ENCODE data around the gene PELO.
"Not testable (repeated sequence)": the region's sequence is repeated elsewhere in the genome, so short reads cannot be mapped to it uniquely, and the experiment has no call there.

The PELO gene, protein sequence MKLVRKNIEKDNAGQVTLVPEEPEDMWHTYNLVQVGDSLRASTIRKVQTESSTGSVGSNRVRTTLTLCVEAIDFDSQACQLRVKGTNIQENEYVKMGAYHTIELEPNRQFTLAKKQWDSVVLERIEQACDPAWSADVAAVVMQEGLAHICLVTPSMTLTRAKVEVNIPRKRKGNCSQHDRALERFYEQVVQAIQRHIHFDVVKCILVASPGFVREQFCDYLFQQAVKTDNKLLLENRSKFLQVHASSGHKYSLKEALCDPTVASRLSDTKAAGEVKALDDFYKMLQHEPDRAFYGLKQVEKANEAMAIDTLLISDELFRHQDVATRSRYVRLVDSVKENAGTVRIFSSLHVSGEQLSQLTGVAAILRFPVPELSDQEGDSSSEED

DNA sequence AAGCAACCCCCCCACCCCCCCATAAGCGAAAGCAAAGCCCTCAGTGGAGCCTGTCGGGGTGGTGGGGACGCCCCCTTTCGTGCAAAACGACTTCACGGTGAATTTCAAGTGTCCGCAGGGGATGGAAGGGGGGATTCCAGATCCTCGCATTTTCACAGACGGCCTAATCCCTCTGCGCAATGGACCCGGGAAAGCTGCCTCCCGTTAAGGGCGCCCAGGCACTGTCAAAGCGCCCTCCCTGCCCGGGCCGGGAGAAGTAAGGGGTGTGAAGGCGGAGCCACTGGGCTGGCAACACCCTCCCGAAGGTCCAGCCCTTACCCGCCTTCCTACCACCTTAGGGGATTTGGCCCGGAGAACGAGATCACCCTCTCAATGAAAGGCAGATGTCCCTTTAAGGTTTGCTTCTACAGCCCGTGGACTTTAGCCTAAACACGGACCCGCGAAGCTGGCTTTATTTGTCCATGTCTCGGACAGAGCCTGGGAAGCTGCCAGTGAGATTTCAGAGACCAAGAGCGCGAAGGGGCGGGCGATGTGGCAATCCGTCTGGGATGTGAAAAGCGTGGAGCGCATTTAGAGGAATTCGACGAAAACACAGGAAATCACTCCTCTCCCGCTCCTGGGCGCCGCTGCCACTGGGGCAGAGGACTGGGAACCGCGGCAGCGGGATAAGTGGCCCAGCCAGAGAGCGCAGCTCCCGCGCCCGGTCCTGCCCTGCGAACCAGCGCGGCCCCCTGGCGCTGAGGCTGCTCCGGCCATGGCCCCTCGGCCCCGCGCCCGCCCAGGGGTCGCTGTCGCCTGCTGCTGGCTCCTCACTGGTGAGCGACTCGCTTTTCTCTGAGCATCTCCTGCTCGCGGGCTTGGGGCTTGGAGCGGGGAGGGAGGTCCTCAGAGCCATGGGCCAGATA is at the start of gene PELO, which contains the start of gene ITGA1:
Gene PELO (plus strand): TSS at position 317 of the 905 bp plus-strand sequence. CDS start 12,479 bp downstream, outside the sequence.
Gene ITGA1 (plus strand): TSS at position 317 of the 905 bp plus-strand sequence. CDS start 438 bp downstream, at position 755.
- peak; percentile 27 for DNase-seq (ENCODE audit: low spot score)

DNA sequence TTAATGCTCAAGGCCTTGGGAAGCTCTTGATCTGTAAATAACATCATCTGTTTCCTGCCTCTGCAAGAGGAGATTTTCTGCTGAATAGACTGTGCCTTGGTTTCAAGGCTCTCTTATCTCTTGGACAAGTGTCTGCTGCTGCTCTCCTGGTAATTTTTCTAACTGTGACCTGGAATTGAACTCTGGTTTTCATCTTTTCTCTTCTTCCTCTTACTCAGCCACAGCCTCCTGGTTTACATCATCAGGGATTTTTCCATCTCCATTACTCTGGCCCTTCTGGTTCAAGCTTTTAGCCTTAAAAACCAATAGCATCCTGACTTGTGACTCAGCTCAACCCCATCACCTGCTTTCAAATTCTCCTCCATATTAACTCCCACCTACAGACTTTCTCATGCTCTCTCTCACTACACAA is 49.6 kb upstream of the PELO start:
- DNase-seq (ENCODE audit: low spot score): no peak

DNA sequence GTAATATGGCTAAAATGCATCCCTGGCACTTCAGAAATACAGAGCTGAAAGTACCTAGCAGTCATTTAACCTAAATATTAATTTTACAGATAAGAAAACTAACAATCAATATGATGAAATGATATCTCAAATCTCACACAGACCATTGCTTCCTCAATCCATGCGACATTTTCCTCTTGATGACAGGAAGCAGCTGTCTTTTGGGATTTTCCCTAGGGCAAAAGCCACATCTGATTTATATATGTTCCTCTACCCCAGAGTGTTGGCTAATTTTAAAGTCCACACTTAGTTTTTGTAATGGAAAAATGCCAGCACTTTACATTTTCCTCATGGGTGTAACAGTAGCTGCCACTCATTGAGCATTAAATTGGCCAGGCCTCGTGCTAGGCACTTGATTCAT is 47.7 kb upstream of the PELO start:
- no peak for DNase-seq (ENCODE audit: low spot score)

DNA sequence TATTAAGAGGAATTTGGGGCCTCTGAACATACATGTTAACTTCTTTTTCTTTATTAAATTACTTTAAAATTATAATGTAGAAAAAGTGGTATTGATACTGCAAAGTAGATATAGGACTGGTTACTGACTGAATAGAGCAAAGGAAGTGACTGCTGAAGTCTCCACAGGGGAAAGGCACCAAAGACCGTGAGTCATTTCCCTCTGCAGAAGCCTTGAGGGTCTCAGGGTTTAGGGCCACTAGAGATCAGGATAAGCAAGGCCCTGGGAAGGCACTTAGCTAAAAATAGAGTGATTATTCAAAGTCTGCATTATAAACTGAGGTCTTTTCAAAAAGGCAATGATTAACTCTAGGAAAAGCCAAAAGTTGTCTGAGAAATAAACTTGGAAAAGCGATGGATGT is 44.7 kb upstream of the PELO start:
- DNase-seq (ENCODE audit: low spot score): no peak

DNA sequence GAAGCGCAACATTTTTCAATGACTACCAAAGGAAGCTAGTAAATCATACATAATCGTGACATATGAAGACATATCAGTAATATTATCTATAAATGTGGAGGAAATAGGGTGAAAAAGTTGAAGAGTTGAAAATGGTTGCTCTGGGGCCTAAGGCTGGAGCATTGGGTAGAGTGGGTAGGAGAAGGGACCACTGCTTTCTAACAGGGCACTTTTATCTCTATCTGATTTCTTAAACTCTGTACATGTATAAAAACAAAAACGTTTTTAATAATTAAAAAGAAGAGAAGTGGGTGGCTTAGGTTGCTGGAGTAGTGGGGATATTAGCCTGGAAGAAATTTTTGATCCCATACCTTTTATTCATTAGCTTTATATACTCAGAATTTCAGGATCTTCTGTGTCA is 44.2 kb upstream of the PELO start:
- no peak for DNase-seq (ENCODE audit: low spot score)

DNA sequence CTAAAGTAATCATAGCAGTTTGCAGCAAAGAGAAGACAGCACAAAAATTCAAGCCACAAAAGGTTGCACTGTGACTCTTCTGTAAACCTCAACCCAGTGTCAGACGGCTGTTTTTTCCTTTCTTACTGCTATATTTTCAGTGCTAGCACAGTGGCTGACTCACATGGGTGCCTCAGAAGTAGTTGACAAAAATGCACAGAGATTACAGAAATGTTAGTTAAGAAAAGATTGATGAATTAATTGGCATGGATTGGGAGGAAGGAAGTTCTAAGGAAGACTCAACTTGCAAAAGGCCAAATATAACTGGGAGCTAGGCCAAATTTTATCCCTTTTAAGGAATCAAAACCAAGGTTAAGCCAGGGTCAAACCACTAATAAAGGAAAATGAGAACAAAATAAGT is 43.7 kb upstream of the PELO start:
- peak; percentile 3 for DNase-seq (ENCODE audit: low spot score)

DNA sequence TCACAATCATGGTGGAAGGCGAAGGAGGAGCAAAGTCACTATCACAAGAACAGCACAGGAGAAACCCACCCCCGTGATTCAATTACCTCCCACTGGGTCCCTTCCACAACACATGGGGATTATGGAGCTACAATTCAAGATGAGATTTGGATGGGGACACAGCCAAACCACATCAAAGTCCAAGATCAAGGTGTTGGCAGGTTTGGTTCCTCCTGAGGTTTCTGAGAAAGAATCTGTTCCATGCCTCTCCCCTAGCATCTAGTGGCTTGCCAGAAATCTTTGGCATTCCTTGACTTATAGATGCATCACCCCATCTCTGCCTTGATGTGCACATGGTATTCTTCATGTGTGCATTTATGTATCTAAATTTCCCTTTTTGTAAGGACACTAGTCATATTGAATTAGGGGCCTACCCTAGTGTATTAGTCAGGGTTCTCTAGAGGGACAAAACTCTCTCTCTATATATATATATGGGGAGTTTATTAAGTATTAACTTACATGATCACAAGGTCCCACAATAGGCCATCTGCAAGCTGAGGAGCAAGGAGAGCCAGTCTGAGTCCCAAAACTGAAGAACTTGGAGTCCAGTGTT is 42.8 kb upstream of the PELO start:
- not testable (repeated sequence) for DNase-seq (ENCODE audit: low spot score)

DNA sequence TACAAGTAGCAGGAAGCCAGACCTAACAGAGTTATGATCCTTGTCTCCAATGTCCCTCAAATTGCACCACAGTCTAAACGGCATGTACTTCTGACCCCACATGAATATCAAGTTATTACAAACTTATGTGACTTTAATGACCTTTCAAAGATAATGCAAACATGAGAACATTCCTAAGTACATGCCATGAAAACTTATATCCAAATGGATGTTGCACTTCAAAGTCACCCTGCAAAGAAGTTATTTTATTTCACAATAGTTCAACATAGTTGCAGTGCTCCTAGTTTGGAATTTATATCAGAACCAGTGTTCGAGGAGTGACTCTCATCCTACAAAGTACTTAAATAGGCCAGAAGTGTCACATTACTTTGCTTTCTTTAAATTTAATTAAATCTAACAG is 41.2 kb upstream of the PELO start:
- no peak for DNase-seq (ENCODE audit: low spot score)

DNA sequence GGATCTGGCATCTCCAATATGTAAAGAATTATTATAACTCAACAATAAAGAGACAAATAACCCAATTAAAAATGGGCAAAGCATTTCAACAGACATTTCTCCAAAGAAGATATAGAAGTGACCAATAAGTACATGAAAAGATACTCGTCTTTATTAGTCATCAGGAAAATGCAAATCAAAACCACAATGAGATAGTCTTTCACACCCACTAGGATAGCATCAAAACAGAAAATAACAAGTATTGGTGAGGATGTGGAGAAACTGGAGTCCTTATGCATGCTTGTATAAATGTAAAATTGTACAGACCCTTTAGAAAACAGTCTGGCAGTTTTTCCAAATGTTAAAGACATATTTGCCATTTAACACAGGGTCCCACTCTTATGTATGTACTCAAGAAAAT is 39.1 kb upstream of the PELO start:
- DNase-seq (ENCODE audit: low spot score): no peak

DNA sequence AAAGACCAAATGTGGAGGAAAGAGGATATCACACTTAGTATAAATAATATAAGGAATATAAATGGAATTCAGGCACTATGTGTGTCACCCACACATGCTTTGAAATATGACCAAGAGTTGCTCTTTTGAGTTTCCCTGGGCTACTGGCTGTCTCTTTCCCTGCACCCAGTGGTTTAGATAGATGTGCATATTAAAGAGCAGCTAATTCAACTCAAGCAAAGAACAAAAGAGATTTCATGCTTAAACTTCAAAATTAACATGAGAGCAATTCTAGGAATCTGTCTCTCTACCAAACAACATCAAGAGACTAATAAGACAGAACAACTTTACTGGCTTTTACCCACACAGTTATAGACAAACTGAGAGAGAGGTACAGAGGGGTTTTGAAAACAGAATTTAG is 38.0 kb upstream of the PELO start:
- no peak for DNase-seq (ENCODE audit: low spot score)

DNA sequence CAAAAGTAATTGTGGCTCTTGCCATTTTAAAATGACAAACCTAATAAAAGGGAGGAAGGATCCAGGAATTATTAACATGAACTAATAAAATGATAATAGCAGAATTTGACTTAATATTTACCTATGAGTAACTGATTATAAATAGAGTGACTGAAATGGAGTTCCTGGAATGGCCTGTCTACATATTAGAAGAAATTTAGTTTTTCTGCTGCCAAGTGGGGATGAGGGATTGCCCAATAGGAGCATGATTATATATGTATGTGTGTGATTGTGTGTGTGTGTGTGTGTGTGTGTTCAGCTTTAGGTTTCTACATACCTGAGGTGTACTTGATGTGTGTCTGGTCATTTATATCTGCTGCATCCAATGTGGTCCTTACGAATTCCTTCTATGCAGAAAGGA is 36.6 kb upstream of the PELO start:
- no peak for DNase-seq (ENCODE audit: low spot score)

DNA sequence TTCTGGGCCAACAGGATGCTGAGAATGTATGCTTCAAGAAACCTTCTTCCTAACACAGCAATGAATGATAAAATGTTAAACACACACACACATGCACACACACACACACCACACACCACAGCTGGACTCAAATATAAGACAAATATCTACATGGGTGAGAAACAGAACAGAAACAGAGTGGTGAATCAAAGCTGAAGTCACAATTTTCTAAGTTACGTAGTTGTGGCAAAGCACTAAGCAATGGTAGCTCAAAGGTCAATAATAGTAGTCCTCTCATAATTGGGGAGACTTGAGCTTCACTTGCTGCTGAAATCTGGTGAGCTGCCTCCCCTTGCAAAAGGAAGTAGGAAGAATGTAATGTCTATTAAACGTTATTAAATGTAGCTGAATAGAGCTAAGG is 33.7 kb upstream of the PELO start:
- DNase-seq (ENCODE audit: low spot score): no peak

DNA sequence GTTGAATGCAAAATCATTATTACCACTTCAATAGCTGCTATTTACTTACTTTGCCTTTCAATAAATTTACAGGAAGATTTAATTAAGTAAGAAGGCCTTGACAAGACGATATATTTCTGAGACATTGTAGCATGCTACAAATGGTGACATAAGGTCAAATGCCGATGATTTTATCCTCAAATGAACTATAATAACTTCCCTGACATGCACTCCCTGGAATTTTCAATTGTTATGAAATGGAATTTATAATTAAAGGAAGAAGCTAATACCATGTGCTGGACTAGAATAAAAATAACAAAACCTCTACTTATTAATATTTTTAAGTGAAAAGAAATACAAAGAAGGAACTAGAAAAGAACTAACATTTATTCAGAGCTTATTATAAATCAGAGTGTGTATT is 30.2 kb upstream of the PELO start:
- no peak for DNase-seq (ENCODE audit: low spot score)

DNA sequence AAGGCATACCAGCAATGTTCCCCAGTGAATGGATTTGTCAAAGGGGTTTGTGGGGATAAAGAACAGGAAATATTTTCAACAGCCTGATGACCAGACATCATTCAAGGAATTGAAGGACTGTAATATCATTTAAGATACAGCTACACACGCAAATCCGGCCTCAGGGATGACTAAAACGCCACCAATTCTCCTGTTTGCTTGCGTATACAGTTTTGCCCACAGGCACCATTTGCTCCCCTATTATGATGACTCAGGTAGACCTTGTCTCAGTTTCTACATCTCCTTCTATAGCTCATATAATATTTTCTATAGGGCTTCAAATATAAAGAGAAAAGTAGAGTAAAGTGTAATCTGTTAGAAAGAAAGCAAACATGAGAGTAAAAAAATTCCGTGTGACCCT is 29.7 kb upstream of the PELO start:
- DNase-seq (ENCODE audit: low spot score): no peak

DNA sequence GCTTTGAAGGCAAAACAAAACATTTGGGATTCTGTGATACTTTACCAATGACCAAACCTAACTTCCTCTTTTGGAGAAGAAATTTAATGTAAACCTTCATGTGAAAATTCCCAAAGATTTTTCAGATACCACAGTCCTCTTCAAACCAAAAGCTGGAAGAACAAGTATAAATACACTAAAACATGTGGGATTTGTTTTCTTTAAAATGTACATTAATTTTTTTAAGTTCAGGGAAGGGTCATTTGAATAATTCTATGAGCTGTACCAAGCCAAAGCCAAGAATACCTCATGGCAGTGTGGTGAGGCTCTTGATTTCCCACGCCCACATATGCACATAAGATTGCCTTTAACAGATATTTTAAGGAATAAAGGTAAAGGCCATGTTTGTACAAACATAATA is 28.4 kb upstream of the PELO start:
- no peak for DNase-seq (ENCODE audit: low spot score)

DNA sequence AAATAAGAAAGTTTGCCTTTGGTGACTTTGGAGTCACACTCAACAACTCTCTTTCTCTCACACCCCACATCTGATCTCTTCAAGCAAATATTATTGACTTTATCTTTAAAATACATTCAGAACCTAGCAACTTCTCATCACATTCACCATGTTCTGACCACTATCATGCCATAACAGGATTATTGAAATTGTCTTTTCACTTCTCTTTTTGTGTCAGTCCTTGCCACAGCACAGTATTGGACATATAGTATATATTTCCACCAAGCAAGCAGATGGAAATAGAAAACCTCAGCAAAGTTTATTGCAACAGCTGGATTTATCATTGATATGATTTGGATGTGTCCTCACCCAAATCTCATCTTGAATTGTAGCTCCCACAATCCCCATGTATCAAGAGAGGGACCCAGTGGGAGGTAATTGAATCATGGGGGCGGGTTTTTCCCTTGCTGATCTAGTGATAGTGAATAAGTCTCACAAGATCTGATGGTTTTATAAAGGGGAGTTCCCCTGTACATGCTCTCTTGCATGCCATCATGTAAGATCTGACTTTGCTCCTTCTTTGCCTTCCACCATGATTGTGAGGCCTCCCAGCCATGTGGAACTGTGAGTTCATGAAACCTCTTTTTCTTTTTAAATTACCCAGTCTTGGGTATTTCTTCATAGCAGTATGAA is 26.9 kb upstream of the PELO start:
- no peak for DNase-seq (ENCODE audit: low spot score)

DNA sequence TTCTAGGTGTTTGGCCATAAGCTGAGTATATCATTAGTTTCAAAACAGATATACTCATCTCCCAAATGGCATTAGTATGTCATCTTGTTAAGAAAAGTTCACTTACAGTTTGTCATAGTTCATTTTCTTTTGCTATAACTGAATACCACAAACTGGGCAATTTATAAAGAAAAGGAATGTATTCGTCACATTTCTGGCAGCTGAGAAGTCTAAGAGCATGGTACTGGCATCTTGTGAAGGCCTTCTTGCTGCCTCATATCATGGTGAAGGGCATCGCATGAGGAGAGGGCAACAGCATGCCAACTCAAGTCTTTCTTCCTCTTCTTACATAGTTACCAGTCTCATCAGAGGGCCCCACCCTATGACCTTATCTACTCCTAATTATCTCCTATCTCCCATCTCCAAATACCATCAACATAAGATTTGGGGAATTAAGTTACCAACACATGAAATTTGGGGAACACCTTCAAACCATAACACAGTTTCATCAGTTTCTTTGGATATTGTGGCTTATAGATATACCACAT is 20.4 kb upstream of the PELO start:
- no peak for DNase-seq (ENCODE audit: low spot score)

DNA sequence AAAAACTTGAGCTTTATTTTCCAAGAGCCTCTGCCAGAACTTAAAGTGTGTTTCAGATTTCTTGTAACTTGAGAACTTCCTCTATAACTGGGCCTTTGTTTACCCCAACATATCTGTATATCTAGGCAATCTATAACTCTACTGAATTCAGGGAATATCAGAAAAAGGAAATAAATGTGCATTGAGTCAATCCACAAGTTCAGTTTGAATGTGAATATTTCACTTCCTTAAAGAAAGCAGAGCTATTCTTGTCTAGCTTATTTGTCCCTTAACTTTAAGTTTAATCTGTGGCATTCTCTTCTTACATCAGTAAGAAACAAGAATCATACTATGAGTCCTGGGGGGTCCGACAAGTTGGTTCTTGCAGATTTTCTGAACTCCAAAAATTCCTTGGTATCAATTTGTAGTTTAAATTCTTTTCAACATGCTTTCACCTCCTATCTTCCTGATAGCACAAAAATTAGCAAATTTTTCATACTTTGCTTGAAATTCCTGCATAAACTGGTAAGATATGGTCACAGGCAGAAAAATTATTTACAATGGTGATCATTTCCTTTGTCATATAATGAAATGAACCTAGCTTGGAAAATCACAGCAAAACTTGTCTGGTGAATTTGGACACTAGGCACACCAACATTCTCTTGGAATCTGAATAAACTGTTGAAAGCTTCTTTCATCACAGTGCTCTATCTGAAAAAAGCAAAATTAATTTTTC is 19.8 kb upstream of the PELO start:
- DNase-seq (ENCODE audit: low spot score): no peak

DNA sequence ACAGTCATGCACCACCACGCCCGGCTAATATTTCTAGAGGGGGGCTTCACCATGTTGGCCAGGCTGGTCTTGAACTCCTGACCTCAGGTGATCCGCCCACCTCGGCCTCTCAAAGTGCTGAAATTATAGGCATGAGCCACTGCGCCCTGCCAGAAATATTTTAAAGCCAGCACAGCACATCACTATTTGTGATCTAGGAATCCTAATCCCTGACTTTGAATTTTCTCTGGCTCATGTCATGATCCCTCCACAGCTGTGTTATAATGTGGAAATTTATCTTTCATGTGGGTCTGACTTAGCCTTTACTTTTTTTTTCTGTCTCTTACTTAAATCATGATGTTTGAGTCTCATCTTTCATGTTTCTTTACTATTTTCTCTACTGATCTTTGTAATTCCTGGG is 18.7 kb upstream of the PELO start:
- no peak for DNase-seq (ENCODE audit: low spot score)

DNA sequence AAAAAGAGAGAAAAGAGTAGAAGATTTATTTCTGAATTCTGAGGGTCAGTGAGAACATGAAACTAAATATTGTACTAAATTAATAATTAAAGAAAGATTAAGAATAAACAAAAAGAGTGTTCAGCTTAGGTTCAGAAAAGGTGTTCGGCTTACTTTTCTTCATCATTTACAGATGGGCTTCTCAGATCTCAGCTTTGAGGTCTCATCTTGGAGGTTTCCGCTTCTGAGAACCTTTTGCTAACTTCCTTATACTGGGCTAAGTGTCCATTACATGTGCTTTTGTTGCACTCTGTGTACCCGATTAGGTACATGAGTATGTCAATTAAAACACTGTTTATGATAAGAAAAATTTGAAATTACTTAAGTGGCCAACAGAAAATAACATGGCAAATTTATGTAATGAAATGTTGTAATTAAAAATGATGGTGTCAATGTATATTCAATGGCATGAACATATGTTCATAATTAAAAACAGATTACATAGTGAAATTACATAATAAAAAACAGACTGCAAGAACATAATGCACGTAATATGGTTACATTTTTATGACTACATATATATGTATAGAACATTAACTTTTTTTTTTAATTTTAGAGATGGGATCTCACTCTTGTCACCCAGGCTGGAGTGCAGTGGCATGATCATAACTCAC is 17.3 kb upstream of the PELO start:
- DNase-seq (ENCODE audit: low spot score): no peak

Measured in COLO829 (cell line).